Right lobe of liver (tissue), 6 donors: Measurements from ENCODE around the gene MSH3. TPM values are rescaled to one million over a fixed set of nuclear protein-coding genes. Genes with fewer than 3 reads are reported as not detected.
"Not testable (repeated sequence)": the region's sequence is repeated elsewhere in the genome, so short reads cannot be mapped to it uniquely, and the experiment has no call there.

Experiments
- ATAC-seq, 4 donors: fragments of 200-7000 bp; cut with Tn5 transposase; one replicate each; pipeline ENCODE4 v1.9.1; 2020; ENCODE audit warnings: mild to moderate bottlenecking in 4 of 4, moderate library complexity in 4 of 4
- DNase-seq, 3 donors: peaks; one replicate each; pipeline ENCODE4 v3.0.0-alpha.2; 2020
- H3K27ac ChIP-seq, 3 donors: fragments of 200-600 bp; one replicate each; pipeline ENCODE4 v1.8.0; 2022
- H3K27me3 ChIP-seq, 2 donors: fragments of 200-600 bp; one replicate each; pipeline ENCODE4 v1.8.0; 2022
- H3K36me3 ChIP-seq, 4 donors: fragments of 200-600 bp; sonication (generic) in 1 of 4; one replicate each; pipeline versions ENCODE4 v1.5.1 to v1.8.0; 2017 to 2022; ENCODE audit warnings: control low read depth in 1 of 4
- H3K4me1 ChIP-seq, 4 donors: fragments of 200-600 bp; sonication (generic) in 1 of 4; one replicate each; pipeline versions ENCODE4 v1.5.1 to v1.8.0; 2017 to 2022; ENCODE audit warnings: control low read depth in 1 of 4
- H3K4me3 ChIP-seq, 3 donors: fragments of 200-600 bp; one replicate each; pipeline ENCODE4 v1.8.0; 2022
- H3K9me3 ChIP-seq, 4 donors: fragments of 200-600 bp; sonication (generic) in 1 of 4; one replicate each; pipeline versions ENCODE4 v1.5.1 to v1.8.0; 2017 to 2022; ENCODE audit warnings: control low read depth in 1 of 4
- POLR2A ChIP-seq: fragments of 450-650 bp; IDR thresholded peaks from one replicate; pipeline ENCODE4 v1.6.1; 2017; ENCODE audit warnings: antibody characterized with exemption, mild to moderate bottlenecking
- WGBS: methylation state at CpG from one replicate; pipeline ENCODE4 v1.1.6; 2018; ENCODE audit warnings: low coverage, low lambda C conversion rate; ENCODE audit not compliant: insufficient coverage; ENCODE audit errors: missing lambda C conversion rate; 5-methylcytosine and 5-hydroxymethylcytosine counted together
- intact Hi-C, 2 donors: fragments of 100-400 bp; cut with DNase I; formaldehyde crosslinking; loops; one replicate each; pipeline versions ENCODE4 v1.11.2 to v1.14.1; 2022
- total RNA-seq, 6 experiments: library from RNA; depleted of rRNA in 2 of 6; stranded (reverse); fragments of >200 nt in 2 of 6; fragmentation: NEBNext Ultra II Directional in 3 of 6; extraction: Animal tissue kit (Norgen Biotek cat#: 25700) in 3 of 6; gene quantifications; one replicate each; pipeline versions ENCODE4 v1.1.0 to v1.2.4, GENCODE V29; 2016 to 2023
- TF ChIP-seq, protein P1 (sequence below), 4 donors: fragments of 200-600 bp in 3 of 4; fragments of 450-650 bp in 1 of 4; IDR thresholded peaks; one replicate each; pipeline versions ENCODE4 v1.5.1 to v1.8.0; 2016 to 2022; ENCODE audit warnings: antibody characterized with exemption in 4 of 4, mild to moderate bottlenecking in 2 of 4
- donor health status: DM: no; HTN: yes; CAD: no.
- donor health status: DM: no; HTN: no; CAD: no.
- donor health status: DM: no; HTN: no; CAD: no.
- donor health status: DM: no; HTN: yes; CAD: no.
- donor health status: DM: no; HTN: yes; CAD: no.

Gene MSH3
- total RNA-seq, 6 experiments from 2014 or later, result 7.8 to 13.1 (median 10.8) TPM

DNA sequence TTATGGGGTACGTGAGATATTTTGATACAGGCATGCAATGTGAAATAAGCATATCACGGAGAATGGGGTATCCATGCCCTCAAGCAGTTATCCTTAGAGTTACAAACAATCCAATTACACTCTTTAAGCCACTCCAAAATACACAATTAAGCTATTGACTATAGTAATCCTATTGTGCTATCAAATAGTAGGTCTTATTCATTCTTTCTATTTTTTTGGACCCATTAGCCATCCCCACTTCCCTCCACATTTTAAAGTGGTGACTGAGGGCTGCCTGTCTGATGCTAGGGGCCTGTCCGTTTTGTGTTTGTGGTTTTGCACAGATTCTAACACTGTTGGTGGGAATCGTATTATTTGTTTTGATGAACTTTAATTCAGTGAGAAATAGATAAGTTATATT is 130.0 kb downstream of the MSH3 start:
- no peak overlapping the region for H3K4me3 ChIP-seq
- no peak overlapping the region for H3K27ac ChIP-seq
- DNase-seq (no peak), ATAC-seq (no peak)
- H3K27me3 ChIP-seq, result no peaks in the 10 kb centered on the region
- 90% methylated on average over 4 of the region's 4 CpGs for WGBS
- TF ChIP-seq POLR2A, result no peak
- TF ChIP-seq, protein P1, sequence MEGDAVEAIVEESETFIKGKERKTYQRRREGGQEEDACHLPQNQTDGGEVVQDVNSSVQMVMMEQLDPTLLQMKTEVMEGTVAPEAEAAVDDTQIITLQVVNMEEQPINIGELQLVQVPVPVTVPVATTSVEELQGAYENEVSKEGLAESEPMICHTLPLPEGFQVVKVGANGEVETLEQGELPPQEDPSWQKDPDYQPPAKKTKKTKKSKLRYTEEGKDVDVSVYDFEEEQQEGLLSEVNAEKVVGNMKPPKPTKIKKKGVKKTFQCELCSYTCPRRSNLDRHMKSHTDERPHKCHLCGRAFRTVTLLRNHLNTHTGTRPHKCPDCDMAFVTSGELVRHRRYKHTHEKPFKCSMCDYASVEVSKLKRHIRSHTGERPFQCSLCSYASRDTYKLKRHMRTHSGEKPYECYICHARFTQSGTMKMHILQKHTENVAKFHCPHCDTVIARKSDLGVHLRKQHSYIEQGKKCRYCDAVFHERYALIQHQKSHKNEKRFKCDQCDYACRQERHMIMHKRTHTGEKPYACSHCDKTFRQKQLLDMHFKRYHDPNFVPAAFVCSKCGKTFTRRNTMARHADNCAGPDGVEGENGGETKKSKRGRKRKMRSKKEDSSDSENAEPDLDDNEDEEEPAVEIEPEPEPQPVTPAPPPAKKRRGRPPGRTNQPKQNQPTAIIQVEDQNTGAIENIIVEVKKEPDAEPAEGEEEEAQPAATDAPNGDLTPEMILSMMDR (IDR thresholded peaks at IDR 0.05), result no peak
- intact Hi-C loops, result no loop called here
- H3K36me3 ChIP-seq, result peaks cover 0 to 9% (median 4%) of the 10 kb centered on the region in 4 donors
- H3K9me3 ChIP-seq, result no peaks in the 10 kb centered on the region
- H3K4me1 ChIP-seq, result no peaks in the 10 kb centered on the region

DNA sequence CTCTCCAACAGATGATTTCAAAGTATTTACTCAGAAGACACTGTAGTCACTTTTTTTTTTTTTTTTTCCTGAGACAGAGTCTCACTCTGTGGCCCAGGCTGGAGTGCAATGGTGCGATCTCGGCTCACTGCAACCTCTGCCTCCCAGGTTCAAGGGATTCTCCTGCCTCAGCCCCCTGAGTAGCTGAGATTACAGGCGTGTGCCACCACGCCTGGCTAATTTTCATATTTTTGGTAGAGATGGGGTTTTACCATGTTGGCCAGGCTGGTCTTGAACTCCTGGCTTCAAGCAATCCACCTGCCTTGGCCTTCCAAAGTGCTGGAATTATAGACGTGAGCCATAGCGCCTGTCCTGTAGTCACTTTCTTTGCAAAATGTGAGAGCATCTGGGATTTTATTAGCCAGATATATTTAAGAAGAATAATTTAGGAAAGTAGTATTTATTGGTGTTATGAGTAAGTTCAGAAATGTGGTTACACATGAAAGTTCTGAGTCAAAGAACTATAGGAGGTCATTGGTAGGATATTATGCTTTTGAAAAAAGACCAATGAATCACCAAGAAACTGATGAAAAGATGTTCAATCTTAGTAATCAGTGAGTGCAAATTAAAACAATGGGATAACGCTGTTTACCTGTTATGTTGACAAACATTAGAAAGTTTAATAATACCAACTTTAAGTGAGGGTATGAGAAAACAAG is 135.0 kb downstream of the MSH3 start:
- H3K27me3 ChIP-seq, H3K27ac ChIP-seq, DNase-seq, H3K4me3 ChIP-seq, H3K4me1 ChIP-seq, ATAC-seq, H3K9me3 ChIP-seq, intact Hi-C loops: not testable (repeated sequence)
- 94% methylated on average over 4 of the region's 7 CpGs for WGBS
- peaks cover 2 to 31% (median 12%) of the 10 kb centered on the region in 4 donors for H3K36me3 ChIP-seq

DNA sequence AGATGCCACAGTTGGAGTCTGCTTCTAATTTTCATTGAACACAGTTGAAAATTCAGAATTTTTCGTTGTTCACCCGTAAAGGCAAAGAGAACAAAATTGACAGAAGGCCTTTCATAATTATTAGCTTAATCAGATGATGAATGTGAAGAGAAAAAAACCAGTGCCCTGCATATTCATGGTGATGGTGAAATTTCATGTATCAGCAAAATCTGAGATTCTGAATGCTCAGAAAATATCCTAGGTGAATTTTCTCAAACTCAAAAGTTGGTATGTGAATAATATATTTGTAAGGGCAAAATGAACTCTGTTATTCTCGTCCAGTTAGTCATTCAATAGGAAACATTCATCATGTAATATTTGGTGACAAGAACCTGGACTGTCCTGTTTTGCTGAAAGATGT is 136.2 kb downstream of the MSH3 start:
- TF ChIP-seq POLR2A, result no peak
- TF ChIP-seq, protein P1 (IDR thresholded peaks at IDR 0.05), result no peak
- intact Hi-C loops, result no loop called here
- no peaks in the 10 kb centered on the region for H3K27me3 ChIP-seq
- H3K9me3 ChIP-seq, result no peaks in the 10 kb centered on the region
- no peak overlapping the region for H3K4me3 ChIP-seq
- DNase-seq (no peak), ATAC-seq (no peak)
- 92% methylated on average over 3 of the region's 3 CpGs for WGBS
- no peak overlapping the region for H3K27ac ChIP-seq
- peaks cover 2 to 34% (median 12%) of the 10 kb centered on the region in 4 donors for H3K36me3 ChIP-seq
- H3K4me1 ChIP-seq, result no peaks in the 10 kb centered on the region

DNA sequence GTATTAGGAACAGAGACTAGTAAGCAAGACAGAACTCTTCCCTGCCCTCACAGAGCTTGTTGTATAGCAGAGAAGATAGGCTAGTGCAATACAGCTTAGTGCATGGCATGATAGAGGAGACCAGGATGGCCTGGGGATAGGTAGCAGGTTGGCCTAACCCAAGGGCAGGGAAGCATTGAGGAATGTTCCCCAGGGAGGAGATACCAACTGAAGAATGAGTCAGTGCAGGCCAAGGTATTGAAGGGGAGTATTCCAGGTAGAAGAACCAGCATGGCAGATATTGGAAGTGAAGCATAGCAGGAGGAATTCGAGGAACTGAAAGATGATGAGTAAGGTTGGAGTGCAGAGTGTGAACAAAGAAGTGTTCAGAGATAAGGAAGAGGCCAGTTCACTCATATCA is 138.9 kb downstream of the MSH3 start:
- Histone ChIP-seq H3K4me1 (peaks cover 0 to 8% (median 0%) of the 10 kb centered on the region in 4 donors), H3K27me3 (no peaks in the 10 kb centered on the region), H3K4me3 (no peak overlapping the region), H3K36me3 (peaks cover 2 to 31% (median 10%) of the 10 kb centered on the region in 4 donors), H3K9me3 (no peaks in the 10 kb centered on the region), H3K27ac (no peak overlapping the region)
- intact Hi-C loops, result no loop called here
- 93% methylated on average over 1 of the region's 1 CpG for WGBS
- DNase-seq, result no peak
- no peak for ATAC-seq
- no peak for TF ChIP-seq POLR2A
- TF ChIP-seq, protein P1 (IDR thresholded peaks at IDR 0.05), result no peak

DNA sequence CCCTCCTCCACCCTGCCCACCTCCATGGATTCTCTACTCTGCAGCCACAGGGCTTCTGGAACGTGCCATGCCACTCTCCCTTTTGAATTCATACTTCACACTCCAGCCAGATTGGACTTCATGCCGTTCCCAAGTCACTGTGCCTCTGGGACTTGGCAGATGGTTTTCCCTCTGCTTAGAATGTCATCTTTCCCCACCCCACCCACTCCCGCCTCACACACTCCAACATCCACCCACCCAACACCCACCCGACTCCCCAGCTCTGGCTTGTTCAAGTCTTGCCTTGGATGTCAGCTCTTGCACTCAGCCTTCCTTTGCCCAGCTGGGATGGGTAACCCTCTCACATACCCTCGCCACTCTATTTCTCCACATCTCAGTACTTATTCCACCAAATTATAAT is 142.4 kb downstream of the MSH3 start:
- WGBS, result no CpG with 5 or more reads among the region's 5 CpGs
- no peak for ATAC-seq

More for the DNA sequence above, 142.4 kb downstream of the MSH3 start:
- TF ChIP-seq, protein P1 (IDR thresholded peaks at IDR 0.05), result no peak
- no peak for TF ChIP-seq POLR2A
- Histone ChIP-seq H3K36me3 (peaks cover 0 to 19% (median 5%) of the 10 kb centered on the region in 4 donors), H3K4me1 (peaks cover 0 to 11% (median 0%) of the 10 kb centered on the region in 4 donors), H3K27ac (no peak overlapping the region), H3K9me3 (no peaks in the 10 kb centered on the region), H3K4me3 (no peak overlapping the region), H3K27me3 (no peaks in the 10 kb centered on the region)
- intact Hi-C loops, result no loop called here
- no peak for DNase-seq
